ENCODE data around the gene EIF3CL.
"Not testable (repeated sequence)": the region's sequence is repeated elsewhere in the genome, so short reads cannot be mapped to it uniquely, and the experiment has no call there.

Gene EIF3CL

GRCh38 chr16:28403220-28404072, at the start of gene EIF3CL:
EIF3CL (minus strand) TSS chr16:28403841; CDS start chr16:28403618, 223 bp downstream.
- DNase-seq, result not testable (repeated sequence)

- DNase-seq, result not testable (repeated sequence)
Measured at GRCh38 chr16:28447081-28447480, 43.4 kb upstream of the EIF3CL start.

- DNase-seq, result not testable (repeated sequence)
Measured at GRCh38 chr16:28446388-28446787, 42.7 kb upstream of the EIF3CL start.

- not testable (repeated sequence) for DNase-seq
Measured at GRCh38 chr16:28443943-28444342, 40.3 kb upstream of the EIF3CL start.

- DNase-seq, result not testable (repeated sequence)
Measured at GRCh38 chr16:28438899-28439298, 35.3 kb upstream of the EIF3CL start.

- DNase-seq, result not testable (repeated sequence)
Measured at GRCh38 chr16:28435340-28435739, 31.7 kb upstream of the EIF3CL start.

GRCh38 chr16:28426060-28426680, 22.5 kb upstream of the EIF3CL start:
- DNase-seq, result not testable (repeated sequence)

GRCh38 chr16:28421071-28421750, 17.6 kb upstream of the EIF3CL start:
- not testable (repeated sequence) for DNase-seq

GRCh38 chr16:28417033-28417432, 13.4 kb upstream of the EIF3CL start:
- not testable (repeated sequence) for DNase-seq

GRCh38 chr16:28414530-28414929, 10.9 kb upstream of the EIF3CL start:
- DNase-seq, result not testable (repeated sequence)

GRCh38 chr16:28413585-28413984, 9.9 kb upstream of the EIF3CL start:
- not testable (repeated sequence) for DNase-seq

- DNase-seq, result not testable (repeated sequence)
Measured at GRCh38 chr16:28392054-28392453, 11.6 kb downstream of the EIF3CL start.

- not testable (repeated sequence) for DNase-seq
Measured at GRCh38 chr16:28382177-28382867, 21.3 kb downstream of the EIF3CL start.

- DNase-seq, result not testable (repeated sequence)
Measured at GRCh38 chr16:28377822-28378221, 25.8 kb downstream of the EIF3CL start.

GRCh38 chr16:28377108-28377625, 26.5 kb downstream of the EIF3CL start:
- not testable (repeated sequence) for DNase-seq

GRCh38 chr16:28375115-28375514, 28.5 kb downstream of the EIF3CL start:
- DNase-seq, result not testable (repeated sequence)

GRCh38 chr16:28374281-28374680, 29.4 kb downstream of the EIF3CL start:
- DNase-seq, result not testable (repeated sequence)

- DNase-seq, result not testable (repeated sequence)
Measured at GRCh38 chr16:28367926-28368325, 35.7 kb downstream of the EIF3CL start.

GRCh38 chr16:28364268-28365173, 39.1 kb downstream of the EIF3CL start:
- not testable (repeated sequence) for DNase-seq

- not testable (repeated sequence) for DNase-seq
Measured at GRCh38 chr16:28363408-28363807, 40.2 kb downstream of the EIF3CL start, which contains the start of gene NPIPB6. NPIPB6 (minus strand) TSS chr16:28363508; CDS start chr16:28362822, 686 bp downstream.

GRCh38 chr16:28362600-28362999, 41.0 kb downstream of the EIF3CL start:
- not testable (repeated sequence) for DNase-seq

Data from NCI-H1092 treated with DMSO at 0.1 percent for 48 hours (cell line).